ENCODE results near the gene KCNC1.

KCNC1 gene

DNA sequence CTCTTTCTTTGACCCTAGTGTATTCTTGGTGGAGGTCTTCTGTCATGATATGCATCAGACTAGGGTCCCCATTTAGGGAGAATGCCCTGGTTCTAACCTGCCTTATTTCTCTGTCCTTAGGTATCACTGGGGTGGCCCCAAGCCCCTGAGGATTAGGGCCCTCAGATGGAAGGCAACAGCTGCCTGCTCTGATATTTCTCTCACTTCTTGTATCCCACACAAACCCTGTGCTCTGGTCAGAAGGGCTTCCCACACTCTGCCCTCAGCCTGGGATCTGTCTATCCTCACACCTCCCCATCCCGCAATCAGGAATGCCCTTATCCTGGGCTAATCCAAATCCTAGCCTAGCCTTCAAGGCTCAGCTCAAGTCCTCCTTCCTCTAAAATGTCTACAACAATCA lies 75.5 kb downstream of the KCNC1 start:
- TF ChIP-seq, protein P1, sequence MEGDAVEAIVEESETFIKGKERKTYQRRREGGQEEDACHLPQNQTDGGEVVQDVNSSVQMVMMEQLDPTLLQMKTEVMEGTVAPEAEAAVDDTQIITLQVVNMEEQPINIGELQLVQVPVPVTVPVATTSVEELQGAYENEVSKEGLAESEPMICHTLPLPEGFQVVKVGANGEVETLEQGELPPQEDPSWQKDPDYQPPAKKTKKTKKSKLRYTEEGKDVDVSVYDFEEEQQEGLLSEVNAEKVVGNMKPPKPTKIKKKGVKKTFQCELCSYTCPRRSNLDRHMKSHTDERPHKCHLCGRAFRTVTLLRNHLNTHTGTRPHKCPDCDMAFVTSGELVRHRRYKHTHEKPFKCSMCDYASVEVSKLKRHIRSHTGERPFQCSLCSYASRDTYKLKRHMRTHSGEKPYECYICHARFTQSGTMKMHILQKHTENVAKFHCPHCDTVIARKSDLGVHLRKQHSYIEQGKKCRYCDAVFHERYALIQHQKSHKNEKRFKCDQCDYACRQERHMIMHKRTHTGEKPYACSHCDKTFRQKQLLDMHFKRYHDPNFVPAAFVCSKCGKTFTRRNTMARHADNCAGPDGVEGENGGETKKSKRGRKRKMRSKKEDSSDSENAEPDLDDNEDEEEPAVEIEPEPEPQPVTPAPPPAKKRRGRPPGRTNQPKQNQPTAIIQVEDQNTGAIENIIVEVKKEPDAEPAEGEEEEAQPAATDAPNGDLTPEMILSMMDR (IDR thresholded peaks at IDR 0.05; ENCODE audit: insufficient read depth, low read length, missing control alignments) = no peak
- no peak overlapping the region for H3K4me3 ChIP-seq (ENCODE audit: low read depth, low read length)
- ChIA-PET POLR2A (no interaction called here), CTCF (no interaction called here)
- DNase-seq (ENCODE audit: low read depth, low spot score) = no peak

DNA sequence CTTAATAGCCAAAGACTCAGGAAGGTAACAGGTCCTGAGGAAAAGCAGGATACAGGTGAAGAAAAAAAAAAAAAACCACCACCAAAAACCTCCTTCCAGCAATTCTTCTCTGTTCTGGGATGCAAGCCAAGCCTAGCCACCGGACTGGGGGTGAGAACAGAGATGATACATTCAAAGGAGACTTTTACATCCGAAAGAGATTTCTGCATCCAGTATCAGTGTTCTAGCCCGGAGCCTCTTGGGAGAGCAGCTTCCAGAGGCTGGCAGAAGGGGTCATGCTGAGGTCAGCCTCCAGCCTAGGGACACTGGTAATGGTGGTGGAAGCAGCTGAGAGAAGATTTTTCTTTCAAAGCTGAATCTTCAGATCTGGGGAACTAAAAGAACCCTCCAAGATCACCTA lies 76.2 kb downstream of the KCNC1 start:
- no peak for DNase-seq (ENCODE audit: low read depth, low spot score)
- ChIA-PET CTCF (no interaction called here), POLR2A (no interaction called here)
- H3K4me3 ChIP-seq (ENCODE audit: low read depth, low read length) = no peak overlapping the region
- TF ChIP-seq, protein P1 (IDR thresholded peaks at IDR 0.05; ENCODE audit: insufficient read depth, low read length, missing control alignments) = no peak

GRCh38 chr11:17811352-17811751 lies 76.8 kb downstream of the KCNC1 start:
- DNase-seq (ENCODE audit: low read depth, low spot score) = no peak
- ChIA-PET POLR2A (no interaction called here), CTCF (no interaction called here)
- no peak overlapping the region for H3K4me3 ChIP-seq (ENCODE audit: low read depth, low read length)
- TF ChIP-seq, protein P1 (IDR thresholded peaks at IDR 0.05; ENCODE audit: insufficient read depth, low read length, missing control alignments) = no peak

DNA sequence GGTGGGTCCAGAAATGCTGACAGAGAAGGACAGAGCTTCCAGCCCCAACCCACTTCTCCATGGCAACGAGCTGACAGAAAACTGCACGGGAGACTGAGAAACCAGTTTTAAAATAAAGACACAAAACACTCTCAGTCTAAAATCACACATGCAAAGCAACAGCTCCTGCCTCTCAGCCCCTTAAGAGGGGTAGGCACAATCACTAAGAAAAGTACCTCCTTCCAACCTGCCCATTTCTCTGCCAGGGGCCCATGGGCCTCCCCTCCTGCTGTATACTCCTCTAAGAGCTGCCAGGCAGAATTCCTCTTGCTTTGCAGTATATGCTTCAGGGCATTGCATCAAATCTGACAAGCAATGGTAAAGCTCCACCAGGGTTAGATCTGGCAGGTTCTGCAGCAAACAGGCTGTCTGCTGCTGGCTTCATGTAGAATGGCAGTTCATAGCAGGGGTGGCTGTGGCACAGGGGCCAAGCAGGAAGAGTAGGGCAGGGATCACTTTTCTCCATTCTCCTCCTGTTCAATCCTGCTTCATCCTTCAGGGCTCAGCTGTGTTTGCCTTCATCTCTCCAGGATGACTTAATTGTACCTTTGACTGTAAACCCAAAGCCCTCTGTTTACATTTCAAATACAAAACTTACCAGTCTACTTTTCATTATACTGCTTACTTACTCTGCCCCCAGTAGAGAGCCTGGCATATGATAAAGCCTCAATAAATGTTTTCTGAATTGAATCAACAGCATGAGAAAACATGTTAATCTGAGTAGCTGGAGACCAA lies 77.7 kb downstream of the KCNC1 start:
- DNase-seq (ENCODE audit: low read depth, low spot score) = no peak
- ChIA-PET POLR2A (no interaction called here), CTCF (interaction anchor here (1.9 kb wide), 1 partner anchor 81 kb away, joined by 6 read pairs; no protein-coding TSS in a partner anchor)
- H3K4me3 ChIP-seq (ENCODE audit: low read depth, low read length) = no peak overlapping the region
- TF ChIP-seq, protein P1 (IDR thresholded peaks at IDR 0.05; ENCODE audit: insufficient read depth, low read length, missing control alignments) = no peak

GRCh38 chr11:17812865-17813187 lies 78.2 kb downstream of the KCNC1 start:
- no peak for DNase-seq (ENCODE audit: low read depth, low spot score)
- ChIA-PET CTCF (interaction anchor here (0.9 to 1.9 kb wide), 2 partner anchors 15 to 82 kb away, joined by 3 to 6 read pairs; no protein-coding TSS in a partner anchor), POLR2A (no interaction called here)
- no peak overlapping the region for H3K4me3 ChIP-seq (ENCODE audit: low read depth, low read length)
- TF ChIP-seq, protein P1 (IDR thresholded peaks at IDR 0.05; ENCODE audit: insufficient read depth, low read length, missing control alignments) = no peak

GRCh38 chr11:17813391-17814059 lies 78.9 kb downstream of the KCNC1 start:
- DNase-seq (ENCODE audit: low read depth, low spot score) = no peak
- TF ChIP-seq, protein P1 (IDR thresholded peaks at IDR 0.05; ENCODE audit: insufficient read depth, low read length, missing control alignments) = no peak
- H3K4me3 ChIP-seq (ENCODE audit: low read depth, low read length) = no peak overlapping the region
- POLR2A ChIA-PET = no interaction called here
- CTCF ChIA-PET = interaction anchor here (0.9 to 1.9 kb wide), 3 partner anchors 12 to 82 kb away, joined by 3 to 6 read pairs (median 3); no protein-coding TSS in a partner anchor
